ENCODE measurements around the gene CGA. TPM values are rescaled to one million over a fixed set of nuclear protein-coding genes. Genes with fewer than 3 reads are reported as not detected.

CGA gene
- polyA plus RNA-seq, 3 donors = 0.08 TPM; not detected in 2

GRCh38 chr6:87093651-87094050, 1.3 kb downstream of the CGA start:
- H3K27ac ChIP-seq (ENCODE audit: low read depth, low read length) = no peak overlapping the region
- WGBS, 3 donors = 45 to 70% (median 51%) methylated on average over 2 of the region's 2 CpGs

GRCh38 chr6:87093199-87093598, 1.7 kb downstream of the CGA start:
- H3K27ac ChIP-seq (ENCODE audit: low read depth, low read length) = no peak overlapping the region

- H3K27ac ChIP-seq (ENCODE audit: low read depth, low read length) = no peak overlapping the region
- WGBS, 3 donors = 66 to 88% (median 88%) methylated on average over 3 of the region's 3 CpGs
These were observed 2.5 kb downstream of the CGA start for GRCh38 chr6:87092435-87092834.

GRCh38 chr6:87089135-87089534, 5.8 kb downstream of the CGA start:
- no peak overlapping the region for H3K27ac ChIP-seq (ENCODE audit: low read depth, low read length)
- 85 to 95% (median 95%) methylated on average over 2 of the region's 2 CpGs for WGBS, 3 donors

GRCh38 chr6:87088076-87088475, 6.8 kb downstream of the CGA start:
- H3K27ac ChIP-seq (ENCODE audit: low read depth, low read length) = no peak overlapping the region
- 90 to 94% (median 94%) methylated on average over 4 of the region's 4 CpGs for WGBS, 3 donors

- H3K27ac ChIP-seq (ENCODE audit: low read depth, low read length) = no peak overlapping the region
- 77 to 90% (median 84%) methylated on average over 2 of the region's 2 CpGs for WGBS, 3 donors
These were observed 12.7 kb downstream of the CGA start for GRCh38 chr6:87082160-87082721.

GRCh38 chr6:87078983-87079616, 15.8 kb downstream of the CGA start:
- WGBS, 3 donors = 34 to 41% (median 41%) methylated on average over 8 of the region's 8 CpGs
- no peak overlapping the region for H3K27ac ChIP-seq (ENCODE audit: low read depth, low read length)

GRCh38 chr6:87075168-87075567, 19.7 kb downstream of the CGA start:
- 57 to 93% (median 59%) methylated on average over 2 of the region's 2 CpGs for WGBS, 3 donors
- H3K27ac ChIP-seq (ENCODE audit: low read depth, low read length) = no peak overlapping the region

GRCh38 chr6:87074101-87074621, 20.7 kb downstream of the CGA start:
- 72 to 88% (median 78%) methylated on average over 4 of the region's 4 CpGs for WGBS, 3 donors
- no peak overlapping the region for H3K27ac ChIP-seq (ENCODE audit: low read depth, low read length)

GRCh38 chr6:87071683-87072082, 23.2 kb downstream of the CGA start:
- H3K27ac ChIP-seq (ENCODE audit: low read depth, low read length) = no peak overlapping the region
- WGBS, 3 donors = 64 to 76% (median 66%) methylated on average over 3 of the region's 3 CpGs

GRCh38 chr6:87070741-87071140, 24.2 kb downstream of the CGA start:
- H3K27ac ChIP-seq (ENCODE audit: low read depth, low read length) = no peak overlapping the region
- 41 to 59% (median 58%) methylated on average over 2 of the region's 2 CpGs for WGBS, 3 donors

GRCh38 chr6:87068795-87069194, 26.1 kb downstream of the CGA start:
- H3K27ac ChIP-seq (ENCODE audit: low read depth, low read length) = no peak overlapping the region

GRCh38 chr6:87066449-87067333, 28.2 kb downstream of the CGA start:
- no peak overlapping the region for H3K27ac ChIP-seq (ENCODE audit: low read depth, low read length)
- 9 to 23% (median 22%) methylated on average over 7 of the region's 7 CpGs for WGBS, 3 donors

More at GRCh38 chr6:87068795-87069194, 26.1 kb downstream of the CGA start:
- 65 to 87% (median 71%) methylated on average over 3 of the region's 3 CpGs for WGBS, 3 donors

- 64 to 78% (median 76%) methylated on average over 5 of the region's 5 CpGs for WGBS, 3 donors
- H3K27ac ChIP-seq (ENCODE audit: low read depth, low read length) = no peak overlapping the region
These were observed 29.8 kb downstream of the CGA start for GRCh38 chr6:87065117-87065516.

- 92 to 95% (median 95%) methylated on average over 16 to 18 of the region's 18 CpGs for WGBS, 3 donors
- H3K27ac ChIP-seq (ENCODE audit: low read depth, low read length) = no peak overlapping the region
These were observed 35.0 kb downstream of the CGA start for GRCh38 chr6:87059943-87060342.

GRCh38 chr6:87054143-87054833, 40.6 kb downstream of the CGA start:
- WGBS, 3 donors = 70 to 83% (median 77%) methylated on average over 3 of the region's 3 CpGs
- no peak overlapping the region for H3K27ac ChIP-seq (ENCODE audit: low read depth, low read length)

GRCh38 chr6:87053312-87053711, 41.6 kb downstream of the CGA start:
- no peak overlapping the region for H3K27ac ChIP-seq (ENCODE audit: low read depth, low read length)
- 80 to 89% (median 85%) methylated on average over 1 of the region's 1 CpG for WGBS, 3 donors

- H3K27ac ChIP-seq (ENCODE audit: low read depth, low read length) = no peak overlapping the region
- 86 to 100% (median 91%) methylated on average over 1 of the region's 1 CpG for WGBS, 3 donors
These were observed 45.1 kb downstream of the CGA start for GRCh38 chr6:87049779-87050178.
